ENCODE data around the gene SLC39A11.

Gene SLC39A11

GRCh38 chr17:73029991-73030390 is 62.5 kb downstream of the SLC39A11 start:
- Histone ChIP-seq H3K79me2 (ENCODE audit: low read length) (no peaks in the 10 kb centered on the region), H4K20me1 (ENCODE audit: insufficient read depth, low read length) (no peaks in the 10 kb centered on the region)

GRCh38 chr17:73029021-73029420 is 63.5 kb downstream of the SLC39A11 start:
- H3K27me3 ChIP-seq (replicated peaks; ENCODE audit: insufficient read depth, low read length) = no peaks in the 10 kb centered on the region
- no peak for DNase-seq
- H3F3A ChIP-seq (ENCODE audit: insufficient read depth, low read length) = no peaks in the 10 kb centered on the region
- TF ChIP-seq EZH2phosphoT487 (IDR thresholded peaks at IDR 0.05; ENCODE audit: low read length) (no peak), CTCF (IDR thresholded peaks at IDR 0.05; ENCODE audit: low read length) (no peak), EZH2 (optimal IDR thresholded peaks at IDR 0.05; ENCODE audit: low read depth, low read length) (no peak)
- no peaks in the 10 kb centered on the region for H4K20me1 ChIP-seq (ENCODE audit: insufficient read depth, low read length)
- H2AFZ ChIP-seq (ENCODE audit: low read length) = no peak overlapping the region
- no peaks in the 10 kb centered on the region for H3K36me3 ChIP-seq (replicated peaks; ENCODE audit: insufficient read depth, low read length)
- H3K4me3 ChIP-seq (ENCODE audit: low read length) = no peak overlapping the region
- no peak overlapping the region for H3K4me2 ChIP-seq (ENCODE audit: low read depth, low read length)
- H3K79me2 ChIP-seq (ENCODE audit: low read length) = no peaks in the 10 kb centered on the region
- no peaks in the 10 kb centered on the region for H3K4me1 ChIP-seq (ENCODE audit: low read length)
- H3K9ac ChIP-seq (ENCODE audit: low read length) = no peak overlapping the region
- H3K9me3 ChIP-seq (replicated peaks; ENCODE audit: insufficient read depth, low read length) = no peaks in the 10 kb centered on the region
- no peak overlapping the region for H3K27ac ChIP-seq (ENCODE audit: low read length)
- no peaks in the 10 kb centered on the region for H3K9me2 ChIP-seq (replicated peaks; ENCODE audit: insufficient read depth, low read length)

More at GRCh38 chr17:73029991-73030390, 62.5 kb downstream of the SLC39A11 start:
- Histone ChIP-seq H3F3A (ENCODE audit: insufficient read depth, low read length) (no peaks in the 10 kb centered on the region), H3K27me3 (replicated peaks; ENCODE audit: insufficient read depth, low read length) (no peaks in the 10 kb centered on the region), H3K4me2 (ENCODE audit: low read depth, low read length) (no peak overlapping the region), H3K4me3 (ENCODE audit: low read length) (no peak overlapping the region), H3K9me3 (replicated peaks; ENCODE audit: insufficient read depth, low read length) (no peaks in the 10 kb centered on the region), H3K4me1 (ENCODE audit: low read length) (no peaks in the 10 kb centered on the region), H3K9ac (ENCODE audit: low read length) (no peak overlapping the region), H3K27ac (ENCODE audit: low read length) (no peak overlapping the region), H3K9me2 (replicated peaks; ENCODE audit: insufficient read depth, low read length) (no peaks in the 10 kb centered on the region), H2AFZ (ENCODE audit: low read length) (no peak overlapping the region), H3K36me3 (replicated peaks; ENCODE audit: insufficient read depth, low read length) (no peaks in the 10 kb centered on the region)
- no peak for DNase-seq
- no peak for TF ChIP-seq EZH2 (optimal IDR thresholded peaks at IDR 0.05; ENCODE audit: low read depth, low read length)
- TF ChIP-seq CTCF (IDR thresholded peaks at IDR 0.05; ENCODE audit: low read length) = no peak
- TF ChIP-seq EZH2phosphoT487 (IDR thresholded peaks at IDR 0.05; ENCODE audit: low read length) = no peak

GRCh38 chr17:73028299-73028755 is 64.2 kb downstream of the SLC39A11 start:
- no peak overlapping the region for H3K4me2 ChIP-seq (ENCODE audit: low read depth, low read length)
- no peak for TF ChIP-seq CTCF (IDR thresholded peaks at IDR 0.05; ENCODE audit: low read length)
- no peak for TF ChIP-seq EZH2phosphoT487 (IDR thresholded peaks at IDR 0.05; ENCODE audit: low read length)
- no peak for TF ChIP-seq EZH2 (optimal IDR thresholded peaks at IDR 0.05; ENCODE audit: low read depth, low read length)

More at GRCh38 chr17:73028299-73028755, 64.2 kb downstream of the SLC39A11 start:
- Histone ChIP-seq H4K20me1 (ENCODE audit: insufficient read depth, low read length) (no peaks in the 10 kb centered on the region), H3K27me3 (replicated peaks; ENCODE audit: insufficient read depth, low read length) (no peaks in the 10 kb centered on the region), H3K9me3 (replicated peaks; ENCODE audit: insufficient read depth, low read length) (no peaks in the 10 kb centered on the region), H3K9me2 (replicated peaks; ENCODE audit: insufficient read depth, low read length) (no peaks in the 10 kb centered on the region), H3F3A (ENCODE audit: insufficient read depth, low read length) (no peaks in the 10 kb centered on the region), H2AFZ (ENCODE audit: low read length) (no peak overlapping the region), H3K36me3 (replicated peaks; ENCODE audit: insufficient read depth, low read length) (no peaks in the 10 kb centered on the region), H3K4me1 (ENCODE audit: low read length) (no peaks in the 10 kb centered on the region), H3K9ac (ENCODE audit: low read length) (no peak overlapping the region), H3K79me2 (ENCODE audit: low read length) (no peaks in the 10 kb centered on the region), H3K27ac (ENCODE audit: low read length) (no peak overlapping the region), H3K4me3 (ENCODE audit: low read length) (no peak overlapping the region)
- DNase-seq = no peak

All from MM.1S (cell line).